IMR-90 (cell line): Measurements from ENCODE around the gene SELENBP1.

Experiments used
- BHLHE40 ChIP-seq: fragments of 150-350 bp; IDR thresholded peaks from 2 replicates; pipeline ENCODE4 v1.6.1; 2016; ENCODE audit warnings: mild to moderate bottlenecking, low read depth, low read length
- CEBPB ChIP-seq: IDR thresholded peaks from 2 replicates; pipeline ENCODE4 v1.6.1; 2012; ENCODE audit warnings: low read depth, low read length, improper control_type of control experiment
- CTCF ChIP-seq: conservative IDR thresholded peaks from 2 replicates; pipeline ENCODE4 v1.5.1; 2012; ENCODE audit warnings: mild to moderate bottlenecking, low read depth, low read length, improper control_type of control experiment
- ELK1 ChIP-seq: fragments of 150-350 bp; IDR thresholded peaks from 2 replicates; pipeline ENCODE4 v1.6.1; 2016; ENCODE audit warnings: low read depth, mild to moderate bottlenecking, low read length, moderate library complexity, borderline replicate concordance
- FOS ChIP-seq: fragments of 150-350 bp; IDR thresholded peaks from 2 replicates; pipeline ENCODE4 v1.6.1; 2016; ENCODE audit warnings: low read depth, low read length
- MAFK ChIP-seq: IDR thresholded peaks from 2 replicates; pipeline ENCODE4 v1.6.1; 2012; ENCODE audit warnings: low read depth, low read length, improper control_type of control experiment
- MXI1 ChIP-seq: IDR thresholded peaks from 2 replicates; pipeline ENCODE4 v1.6.1; 2012; ENCODE audit warnings: low read depth, mild to moderate bottlenecking, low read length, moderate library complexity, borderline replicate concordance
- POLR2A ChIP-seq: IDR thresholded peaks from 2 replicates; pipeline ENCODE4 v1.6.1; 2012; ENCODE audit warnings: mild to moderate bottlenecking, low read depth, low read length
- RAD21 ChIP-seq: IDR thresholded peaks from 2 replicates; pipeline ENCODE4 v1.6.1; 2012; ENCODE audit warnings: low read length, improper control_type of control experiment
- SMC3 ChIP-seq: fragments of 150-350 bp; IDR thresholded peaks from 2 replicates; pipeline ENCODE4 v1.6.1; 2016; ENCODE audit warnings: low read depth, mild to moderate bottlenecking, antibody characterized with exemption, low read length, moderate library complexity
- USF2 ChIP-seq: fragments of 150-350 bp; IDR thresholded peaks from 2 replicates; pipeline ENCODE4 v1.6.1; 2017; ENCODE audit warnings: mild to moderate bottlenecking, antibody characterized with exemption, low read length, low read depth

- TF ChIP-seq POLR2A (no peak), CTCF (no peak), USF2 (no peak), SMC3 (no peak), MXI1 (no peak), RAD21 (no peak), BHLHE40 (no peak), MAFK (no peak), FOS (no peak), CEBPB (no peak), ELK1 (no peak)
Measured at GRCh38 chr1:151367658-151368392, 4.7 kb downstream of the SELENBP1 start.
